Measurements from ENCODE around the gene DIPK1B.

The DIPK1B gene

DNA sequence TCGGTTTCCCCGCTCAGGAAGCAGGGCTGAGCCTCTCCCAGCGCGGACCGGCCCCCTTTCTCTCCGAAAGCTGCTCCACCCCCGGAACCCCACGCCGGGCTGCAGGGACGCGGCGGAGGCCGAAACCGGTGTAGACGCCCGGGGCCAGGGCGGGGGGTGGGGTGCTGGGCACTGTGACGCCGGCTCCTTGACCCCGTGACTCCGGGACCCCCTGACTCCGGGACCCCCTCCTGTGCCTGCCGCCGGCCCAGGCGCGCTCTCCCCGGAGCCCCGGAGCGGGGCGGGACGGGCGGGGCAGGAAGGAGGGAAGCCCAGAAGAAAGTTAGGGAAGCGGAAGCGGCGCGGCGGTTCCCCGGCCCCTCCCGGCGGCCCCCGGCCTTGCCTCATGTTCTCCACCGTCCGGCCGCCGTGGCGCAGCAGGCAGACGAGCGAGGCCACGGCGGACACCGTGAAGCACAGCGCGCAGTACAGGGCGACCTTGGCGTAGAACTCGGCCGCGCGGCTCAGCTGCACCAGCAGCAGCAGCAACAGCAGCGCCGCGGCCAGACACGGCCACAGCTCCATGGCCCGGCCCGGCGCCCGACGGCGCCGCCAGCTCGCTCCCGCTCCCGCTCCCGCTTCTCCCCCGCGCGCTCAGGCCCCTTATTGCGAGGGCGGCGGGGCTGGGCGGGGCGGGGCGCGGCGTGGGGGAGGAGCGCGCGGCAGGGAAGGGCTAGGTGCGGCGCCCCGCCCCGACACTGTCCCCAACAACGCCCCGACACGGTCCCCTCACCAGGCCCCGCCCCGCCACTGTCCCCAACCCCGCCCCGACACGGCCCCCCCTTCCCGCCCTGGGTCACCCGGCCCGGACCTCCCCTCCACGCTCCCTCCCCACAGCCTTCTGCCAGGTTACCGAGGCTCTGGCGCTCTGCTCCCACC is 25.3 kb upstream of the DIPK1B start, which contains the start of gene AGPAT2:
TSS of gene AGPAT2 (minus strand) at position 664 of the 918 bp plus-strand sequence. CDS start at position 564, 100 bp downstream.
- peak; percentile 94 for DNase-seq (ENCODE audit: low spot score)

DNA sequence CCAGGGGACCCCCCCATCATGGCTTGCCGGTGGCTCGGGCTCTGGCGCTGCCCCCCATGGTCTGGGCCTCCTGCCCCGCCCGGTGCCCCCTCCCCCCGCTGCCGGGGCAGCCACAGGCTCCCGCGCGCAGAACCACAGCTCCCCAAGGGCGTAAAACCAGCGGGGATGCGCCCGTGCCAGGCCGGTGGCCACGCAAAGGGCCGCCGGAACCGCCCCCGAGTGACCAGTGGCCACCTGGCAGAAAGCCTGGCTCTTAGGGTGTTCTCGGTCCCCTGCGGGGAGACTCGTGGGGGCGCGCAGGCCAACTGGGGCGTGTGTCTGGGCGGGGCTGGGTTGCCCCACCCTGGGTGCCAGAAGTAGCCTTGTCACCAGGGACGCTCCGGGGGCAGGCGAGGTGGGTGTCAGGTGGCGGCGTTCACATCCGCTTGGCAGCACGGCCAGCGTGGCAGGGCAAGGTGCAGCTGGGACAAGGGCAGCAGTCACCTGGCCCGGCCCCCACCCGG is 24.6 kb upstream of the DIPK1B start:
- peak; percentile 57 for DNase-seq (ENCODE audit: low spot score)

DNA sequence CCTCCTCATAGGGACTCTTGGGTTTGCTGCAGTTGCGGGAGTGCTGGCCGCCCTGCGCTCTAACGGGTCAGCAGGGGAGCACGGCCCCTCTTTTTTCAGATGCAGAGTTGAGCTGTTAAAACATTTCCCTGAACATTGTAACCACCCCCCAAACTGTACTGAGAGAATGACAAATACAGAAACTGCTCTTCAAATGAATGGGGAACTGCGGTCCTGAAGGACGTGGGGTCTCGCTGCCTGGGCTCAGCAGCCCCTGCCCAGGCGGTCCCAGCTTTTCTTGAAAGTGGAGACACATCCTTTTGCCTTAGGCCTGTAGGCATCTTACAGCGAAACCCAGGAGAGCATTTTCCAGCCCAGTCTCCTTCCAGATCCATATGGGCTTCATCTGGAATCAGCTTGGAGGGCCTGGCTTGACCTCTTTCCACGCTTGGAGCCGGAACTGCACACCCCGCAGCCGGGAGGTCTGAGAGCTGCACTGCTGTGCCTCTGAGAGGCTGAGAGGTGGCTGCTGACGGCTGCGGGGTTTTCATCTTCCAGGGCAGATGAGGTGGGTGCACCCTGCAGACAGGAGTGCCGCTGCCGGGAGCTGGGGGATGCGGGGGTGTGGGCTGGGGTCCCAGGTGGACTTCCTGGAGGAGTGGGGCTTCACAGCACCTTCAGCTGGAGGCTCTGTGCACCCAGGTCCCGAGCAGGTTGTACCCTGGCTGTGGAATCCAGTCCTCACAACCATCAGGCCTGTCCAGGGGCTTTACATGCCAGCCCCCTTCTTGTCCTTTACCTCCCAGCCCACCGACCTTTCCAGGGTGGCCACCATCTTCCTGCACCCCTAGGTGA is 23.9 kb upstream of the DIPK1B start:
- DNase-seq (ENCODE audit: low spot score) = no peak

DNA sequence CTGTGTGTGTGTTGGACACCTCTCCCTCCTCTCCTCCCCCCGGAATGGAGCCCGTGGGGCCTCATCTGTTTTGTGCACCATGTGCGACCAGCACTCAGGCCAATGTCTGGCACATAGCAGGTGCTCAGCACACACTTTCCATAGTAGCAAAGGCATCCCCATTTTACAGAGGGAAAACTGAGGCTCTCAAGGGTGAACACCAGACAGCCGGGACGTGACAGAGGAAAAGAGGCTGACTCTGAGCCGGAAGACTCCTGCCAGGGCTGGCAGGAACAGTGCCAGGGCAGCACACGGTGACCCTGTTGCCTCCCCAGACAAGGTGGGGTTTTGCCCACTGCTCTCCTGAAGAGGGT is 23.3 kb upstream of the DIPK1B start:
- no peak for DNase-seq (ENCODE audit: low spot score)

DNA sequence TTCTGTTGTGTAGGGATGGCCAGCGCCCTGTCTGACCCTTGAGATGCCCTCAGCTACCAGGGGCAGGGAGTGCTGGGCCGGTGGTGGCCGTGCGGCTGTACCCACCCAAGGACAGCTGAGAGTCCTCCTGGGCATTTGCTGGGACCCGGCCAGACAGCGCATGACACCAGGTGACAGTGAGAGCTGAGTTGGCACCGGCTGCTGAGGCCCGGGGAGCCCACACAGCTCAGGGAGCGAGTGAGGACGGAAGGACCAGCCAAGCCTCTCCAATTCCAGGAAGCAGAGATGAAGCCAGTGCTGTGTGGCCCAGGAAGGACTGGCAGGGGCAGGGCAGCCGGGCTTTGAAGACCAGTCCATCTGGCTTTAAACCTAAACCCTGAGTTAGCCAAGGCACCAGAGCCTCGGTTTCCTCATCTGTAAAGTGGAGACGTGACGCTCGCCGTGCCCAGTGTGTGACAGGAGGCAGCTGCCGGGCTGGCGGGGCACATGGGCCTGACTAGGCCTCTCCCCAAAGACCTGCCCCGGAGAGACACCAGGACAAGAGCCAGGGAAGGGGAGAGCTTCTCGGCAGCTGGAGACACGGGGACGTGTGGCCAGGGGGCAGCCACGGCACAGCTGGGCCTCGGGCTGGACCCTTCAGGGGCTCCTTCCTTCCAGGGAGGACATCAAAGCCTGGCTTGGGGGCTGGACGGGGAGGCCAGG is 22.1 kb upstream of the DIPK1B start:
- no peak for DNase-seq (ENCODE audit: low spot score)

GRCh38 chr9:136690806-136691261 is 21.5 kb upstream of the DIPK1B start:
- no peak for DNase-seq (ENCODE audit: low spot score)

- DNase-seq (ENCODE audit: low spot score) = no peak
Observed at GRCh38 chr9:136691316-136692184, 20.8 kb upstream of the DIPK1B start.

DNA sequence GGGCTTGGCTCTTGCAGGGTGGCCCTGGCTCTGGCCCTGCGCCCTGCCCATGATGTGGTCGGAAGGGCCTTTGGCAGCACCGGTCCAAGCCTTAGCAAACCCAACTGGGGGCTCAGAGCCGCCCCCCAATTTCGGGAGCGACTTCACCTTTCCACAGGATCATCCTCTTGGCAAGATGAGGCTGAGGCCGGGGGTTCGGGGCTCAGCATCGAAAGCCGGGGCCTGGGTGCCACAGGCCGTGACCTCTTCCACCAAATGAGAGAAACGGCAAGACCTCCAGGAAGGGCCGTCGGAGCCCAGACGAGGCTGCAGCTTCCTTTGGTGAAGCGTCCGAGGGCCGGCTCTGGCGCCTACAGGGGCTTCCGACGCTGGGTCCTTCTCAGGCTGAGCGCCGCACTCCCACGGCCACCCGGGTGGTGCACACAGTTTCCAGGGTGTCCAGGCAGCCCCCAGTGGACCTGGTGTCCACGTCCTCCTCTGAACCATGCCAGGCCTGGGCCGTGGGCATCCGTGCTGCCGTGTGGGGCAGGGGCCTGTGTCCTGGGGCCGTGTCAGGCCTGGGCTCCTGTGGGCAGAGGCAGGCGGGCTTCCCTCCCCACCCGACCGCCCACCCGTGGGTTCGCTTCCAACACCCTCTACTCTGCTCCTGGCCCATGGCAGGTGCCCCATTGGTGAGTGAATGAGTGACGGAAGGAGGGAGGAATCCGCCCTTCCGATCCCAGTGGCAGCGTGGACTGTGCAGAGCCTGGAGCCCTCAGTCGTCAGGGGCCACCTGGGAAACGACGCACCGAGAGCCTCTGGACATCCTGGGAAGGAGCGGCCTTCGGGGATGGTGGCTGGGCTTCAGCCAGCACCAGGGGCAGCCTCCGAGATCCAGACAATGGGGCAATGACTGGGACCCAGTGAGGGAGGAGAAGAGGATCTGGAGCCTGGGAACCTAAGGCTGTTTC is 19.9 kb upstream of the DIPK1B start:
- DNase-seq (ENCODE audit: low spot score) = no peak

- DNase-seq (ENCODE audit: low spot score) = no peak
Observed at GRCh38 chr9:136693135-136693489, 19.3 kb upstream of the DIPK1B start.

DNA sequence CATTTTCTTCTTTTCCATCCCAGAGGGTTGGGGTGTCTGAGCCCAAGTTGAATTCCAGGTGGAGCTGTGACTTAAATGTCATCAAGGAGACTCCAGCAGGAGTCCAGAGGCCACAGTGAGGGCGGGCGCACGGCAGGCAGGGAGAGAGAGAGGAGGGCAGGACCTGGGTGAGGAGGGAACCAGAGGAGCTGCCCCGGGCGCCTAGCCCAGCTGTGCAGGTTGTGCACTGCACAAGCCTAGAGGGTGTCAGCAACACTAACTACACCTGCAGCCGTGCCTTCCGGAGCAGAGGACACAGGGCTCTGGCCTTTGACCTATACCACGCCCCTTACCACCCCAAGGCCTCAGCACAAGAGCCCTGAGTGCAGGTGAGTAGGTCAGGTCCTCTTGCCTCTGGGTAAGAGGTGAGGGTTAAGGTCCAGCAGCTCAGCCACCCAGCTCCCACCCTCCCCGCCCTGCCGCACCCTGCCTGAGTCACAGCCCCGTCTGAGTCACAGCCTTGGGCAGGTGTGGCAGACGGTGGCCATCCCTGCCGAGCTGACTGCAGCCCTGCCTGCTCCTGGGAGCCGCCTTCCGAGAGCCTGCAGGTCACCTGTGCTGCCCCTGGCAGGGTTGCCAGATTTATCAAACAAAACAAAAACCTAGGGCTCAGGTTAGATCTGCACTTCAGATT is 18.7 kb upstream of the DIPK1B start:
- no peak for DNase-seq (ENCODE audit: low spot score)

GRCh38 chr9:136694163-136694871 is 18.1 kb upstream of the DIPK1B start:
- no peak for DNase-seq (ENCODE audit: low spot score)

DNA sequence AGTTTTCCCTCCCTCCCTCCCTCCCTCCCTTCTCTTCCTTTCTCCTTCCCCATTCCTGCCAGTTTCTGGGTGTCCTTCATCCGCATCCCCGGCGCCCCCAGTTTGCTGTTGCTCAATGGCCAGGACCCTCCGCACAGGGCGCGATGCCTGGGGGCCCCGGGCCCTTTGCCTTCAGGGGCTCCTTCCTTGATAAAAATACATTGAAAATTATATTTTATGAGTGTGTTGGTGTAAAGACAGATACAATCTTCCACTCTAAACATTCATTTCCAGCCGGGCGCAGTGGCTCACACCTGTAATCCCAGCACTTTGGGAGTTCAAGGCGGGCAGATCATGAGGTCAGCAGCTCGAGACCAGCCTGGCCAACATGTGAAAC is 17.5 kb upstream of the DIPK1B start:
- DNase-seq (ENCODE audit: low spot score) = no peak

GRCh38 chr9:136695435-136695895 is 16.9 kb upstream of the DIPK1B start:
- no peak for DNase-seq (ENCODE audit: low spot score)

DNA sequence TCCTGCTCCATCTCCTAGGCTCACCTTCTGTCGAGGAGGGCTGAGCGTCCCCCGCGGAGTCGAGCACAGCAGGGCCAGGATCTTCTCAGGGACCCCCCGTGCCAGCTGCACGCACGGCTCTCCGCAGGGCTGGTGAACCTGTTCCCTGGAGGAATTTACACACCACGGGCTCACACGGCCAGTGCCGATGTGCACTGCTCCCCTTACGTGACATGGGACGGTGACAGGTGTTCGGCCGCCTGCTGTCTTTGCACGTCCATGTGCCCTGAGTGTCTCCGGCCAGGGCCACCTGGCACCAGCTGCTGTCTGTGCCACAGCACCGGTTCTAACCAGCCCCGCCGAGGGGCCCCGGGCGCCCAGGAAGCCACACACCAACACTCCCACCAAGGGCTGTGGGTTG is 16.4 kb upstream of the DIPK1B start:
- no peak for DNase-seq (ENCODE audit: low spot score)

- no peak for DNase-seq (ENCODE audit: low spot score)
Observed at GRCh38 chr9:136696502-136696901, 15.9 kb upstream of the DIPK1B start.

GRCh38 chr9:136697146-136697820 is 15.1 kb upstream of the DIPK1B start:
- DNase-seq (ENCODE audit: low spot score) = no peak

DNA sequence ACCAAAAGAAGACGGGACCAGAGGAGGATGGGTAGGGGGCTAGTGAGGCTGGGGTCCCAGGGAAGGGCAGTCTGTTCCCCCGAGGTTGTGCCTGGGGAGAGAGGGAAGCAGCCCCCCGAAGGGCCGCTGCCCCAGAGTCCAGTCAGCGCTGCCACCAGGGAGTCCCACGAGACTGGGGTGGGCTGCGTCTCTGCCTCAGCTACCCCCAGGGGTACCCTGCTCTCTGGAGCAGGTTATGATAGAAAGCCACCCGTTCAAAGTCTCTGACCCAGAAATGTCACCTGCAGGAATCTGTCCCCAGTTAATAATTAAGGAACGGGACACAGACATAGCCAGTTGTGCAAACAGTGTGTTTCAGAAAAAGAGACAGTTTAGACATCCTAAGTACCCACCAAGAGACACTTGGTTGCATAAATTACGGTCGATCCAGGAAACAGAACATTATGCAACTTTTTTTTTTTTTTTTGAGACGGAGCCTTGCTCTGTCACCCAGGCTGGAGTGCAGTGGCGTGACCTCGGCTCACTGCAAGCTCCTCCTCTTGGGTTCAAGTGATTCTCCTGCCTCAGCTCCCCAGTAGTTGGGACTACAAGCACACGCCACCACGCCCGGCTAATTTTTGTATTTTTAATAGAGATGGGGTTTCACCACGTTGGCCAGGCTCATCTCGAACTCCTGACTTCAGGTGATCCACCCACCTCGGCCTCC is 14.4 kb upstream of the DIPK1B start:
- no peak for DNase-seq (ENCODE audit: low spot score)

All from germinal center (tissue), 1 donor.